Stimulated activated CD8-positive, alpha-beta memory T cell treated with anti-CD3 and anti-CD28 coated beads, Interleukin-12 subunit alpha, Interleukin-12 subunit beta, amount 100 ng/mL, for 24 hours (primary cell): ENCODE data around the gene MPPED1.

Experiments
- DNase-seq: peaks from one replicate; pipeline ENCODE4 v3.0.0-alpha.2; 2020; ENCODE audit errors: extremely low read depth

Gene MPPED1

GRCh38 chr22:43476751-43477725 lies 65.2 kb downstream of the MPPED1 start:
- no peak for DNase-seq

DNA sequence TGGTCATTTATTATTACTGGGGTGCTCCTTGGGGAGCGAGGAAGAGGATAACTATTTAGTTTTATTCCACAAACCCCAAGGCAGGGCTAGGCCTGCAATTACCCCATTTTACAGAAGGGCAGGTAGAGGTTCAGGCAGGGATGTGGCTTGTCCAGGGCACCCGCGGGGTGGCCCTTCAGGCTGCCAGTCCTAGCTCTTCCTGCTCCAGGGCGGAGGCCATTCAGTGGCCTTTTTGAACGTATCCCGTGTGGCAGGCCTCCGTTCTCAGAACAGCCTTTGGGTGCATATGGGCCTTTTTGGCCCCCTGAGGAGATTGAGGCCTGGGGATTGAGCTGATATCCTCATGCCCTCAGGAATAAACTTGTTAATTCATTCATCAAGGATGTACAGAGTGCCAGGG lies 66.2 kb downstream of the MPPED1 start:
- no peak for DNase-seq

GRCh38 chr22:43478621-43479300 lies 66.9 kb downstream of the MPPED1 start:
- no peak for DNase-seq

DNA sequence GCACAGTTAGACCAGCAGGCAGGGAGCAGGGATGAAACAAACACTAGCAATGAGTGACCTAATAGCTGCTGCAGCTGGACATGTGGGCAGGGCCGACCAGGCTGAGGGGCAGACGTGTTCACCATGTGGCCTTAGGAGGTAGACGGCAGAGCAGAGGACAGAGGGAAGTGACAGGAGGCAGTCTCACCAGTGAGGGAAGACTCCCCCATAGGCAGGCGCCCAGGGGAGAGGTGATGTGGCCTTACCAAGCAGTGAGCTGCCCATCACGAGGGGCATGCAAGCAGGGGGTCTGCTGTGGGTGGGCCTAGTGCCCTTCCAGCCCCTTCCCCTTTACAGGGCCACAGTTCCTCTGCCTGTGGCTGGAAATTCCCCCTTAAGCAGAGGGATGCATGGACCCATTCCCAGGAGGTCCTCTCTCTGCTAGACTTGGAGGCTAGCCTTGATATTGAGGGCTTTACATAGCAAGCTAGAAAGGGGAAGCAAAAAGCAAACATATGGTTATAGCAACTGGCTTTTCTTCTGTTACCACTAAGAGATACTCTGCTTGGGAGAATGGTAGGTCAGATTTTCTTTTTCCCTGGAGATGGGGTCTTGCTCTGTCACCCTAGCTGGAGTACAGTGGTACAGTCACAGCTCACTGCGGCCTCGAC lies 67.6 kb downstream of the MPPED1 start:
- DNase-seq, result no peak

DNA sequence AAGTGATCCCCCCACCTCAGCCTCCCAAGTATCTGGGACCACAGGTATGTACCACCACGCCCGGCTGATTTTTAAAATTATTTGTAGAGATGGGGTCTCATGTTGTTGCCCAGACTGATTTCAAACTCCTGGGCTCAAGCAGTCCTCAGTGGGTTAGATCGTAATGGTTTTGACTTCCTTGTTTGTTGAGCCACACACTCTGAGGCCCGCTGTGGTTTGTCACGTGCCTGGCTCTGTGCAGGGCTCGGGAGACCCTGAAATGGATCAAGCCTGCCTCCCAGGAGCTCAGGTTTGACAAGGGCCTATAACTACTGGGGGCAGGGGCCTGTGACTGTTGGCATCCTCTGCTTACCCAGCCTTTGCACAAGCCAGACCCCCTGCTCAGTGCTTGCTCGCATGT lies 68.1 kb downstream of the MPPED1 start:
- no peak for DNase-seq

GRCh38 chr22:43481568-43482317 lies 69.9 kb downstream of the MPPED1 start:
- no peak for DNase-seq

DNA sequence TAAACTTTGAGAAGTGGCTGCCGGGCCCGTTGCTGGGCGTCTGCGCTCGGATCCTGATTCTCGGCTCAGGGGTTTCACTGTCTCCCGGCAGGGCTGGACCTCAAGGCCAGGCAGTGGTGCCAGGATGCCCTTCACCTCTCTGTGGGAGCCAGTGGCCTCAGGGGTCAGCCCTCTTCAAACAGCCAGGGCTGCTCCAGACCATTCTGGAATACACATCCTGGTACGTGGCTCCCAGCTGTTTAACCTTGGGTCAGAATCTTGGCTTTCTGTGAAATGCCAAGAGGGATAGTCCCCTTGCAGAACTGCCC lies 70.5 kb downstream of the MPPED1 start:
- no peak for DNase-seq

DNA sequence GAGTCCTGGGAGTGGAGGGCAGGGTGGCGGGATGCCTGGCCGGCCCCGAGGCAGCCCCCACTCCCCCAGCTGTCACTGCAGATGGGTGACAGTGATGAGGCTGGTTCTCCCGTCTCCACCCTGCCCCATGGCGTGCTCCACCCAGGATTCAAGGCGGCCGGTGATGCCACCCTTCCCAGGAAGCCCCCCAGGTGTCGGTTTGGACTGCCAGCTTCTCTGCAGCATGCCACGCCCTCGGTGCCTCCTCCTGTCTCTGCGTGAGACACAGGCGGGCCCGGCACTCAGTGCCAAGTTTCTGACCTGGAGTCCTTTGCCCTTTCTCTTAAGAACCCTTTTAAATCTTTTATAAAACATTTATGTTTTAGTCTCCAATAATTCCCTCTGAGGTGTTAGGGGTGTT lies 71.5 kb downstream of the MPPED1 start:
- no peak for DNase-seq

DNA sequence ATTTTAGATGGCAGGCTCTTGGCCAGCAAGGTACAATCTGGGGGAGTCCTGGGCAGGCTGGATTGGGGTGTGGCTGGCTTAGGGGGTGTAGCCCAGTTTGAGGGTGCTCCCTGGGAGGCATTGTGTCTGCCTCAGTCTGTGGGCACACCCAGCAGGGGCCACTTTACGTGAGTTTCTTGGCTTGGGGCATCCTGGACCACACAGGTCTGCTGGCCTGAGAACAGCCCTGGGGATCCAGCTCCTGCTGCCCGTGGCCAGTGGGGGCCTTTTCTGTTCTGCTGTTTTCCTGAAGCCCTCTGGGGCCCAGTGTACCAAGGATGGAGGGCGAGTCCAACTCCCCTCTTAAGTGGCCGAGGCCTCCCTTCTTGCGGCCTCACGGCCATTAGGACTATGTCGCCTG lies 71.9 kb downstream of the MPPED1 start:
- no peak for DNase-seq

GRCh38 chr22:43484227-43484626 lies 72.4 kb downstream of the MPPED1 start:
- DNase-seq, result no peak

- DNase-seq, result no peak
Observed at GRCh38 chr22:43485502-43486089, 73.8 kb downstream of the MPPED1 start.

DNA sequence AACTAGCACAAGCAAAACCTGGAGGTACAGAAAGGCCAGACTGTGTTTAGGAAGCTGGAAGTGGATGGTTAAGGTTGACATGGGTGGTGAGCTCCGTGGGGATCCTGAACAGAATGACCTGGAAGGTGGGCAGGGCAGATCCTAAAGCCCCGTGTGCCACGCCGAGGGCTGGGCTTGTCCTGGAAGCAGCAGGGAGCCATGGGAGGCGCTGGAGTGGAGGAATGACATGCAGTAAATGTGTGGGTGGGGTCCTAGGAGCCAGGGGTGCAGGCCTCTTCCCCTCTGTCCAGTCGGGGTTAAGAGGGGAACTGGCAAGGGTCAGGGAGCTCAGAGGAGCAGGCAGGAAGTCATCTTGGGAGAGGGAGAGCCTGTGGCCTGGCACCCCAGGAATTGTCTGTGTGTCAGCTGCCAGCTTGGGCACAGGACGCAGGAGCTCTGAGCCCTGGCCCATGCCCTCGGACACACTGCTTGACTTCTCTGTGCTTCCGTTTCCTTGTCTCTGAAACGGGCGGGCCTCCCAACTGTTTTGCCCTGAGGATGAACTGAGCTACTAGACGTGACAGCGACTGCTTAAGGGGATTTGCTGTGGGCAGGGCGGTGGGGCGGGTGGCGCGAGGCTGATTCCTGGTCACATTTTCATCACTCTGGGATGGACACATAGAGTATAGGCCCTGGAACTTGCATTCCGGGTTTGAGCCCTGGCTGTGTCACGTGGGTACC lies 75.7 kb downstream of the MPPED1 start:
- no peak for DNase-seq

- no peak for DNase-seq
Observed at GRCh38 chr22:43488031-43488866, 76.4 kb downstream of the MPPED1 start.

GRCh38 chr22:43488937-43489336 lies 77.1 kb downstream of the MPPED1 start:
- DNase-seq, result no peak

- no peak for DNase-seq
Observed at GRCh38 chr22:43490311-43490710, 78.5 kb downstream of the MPPED1 start.

- no peak for DNase-seq
Observed at GRCh38 chr22:43491177-43491576, 79.4 kb downstream of the MPPED1 start.

DNA sequence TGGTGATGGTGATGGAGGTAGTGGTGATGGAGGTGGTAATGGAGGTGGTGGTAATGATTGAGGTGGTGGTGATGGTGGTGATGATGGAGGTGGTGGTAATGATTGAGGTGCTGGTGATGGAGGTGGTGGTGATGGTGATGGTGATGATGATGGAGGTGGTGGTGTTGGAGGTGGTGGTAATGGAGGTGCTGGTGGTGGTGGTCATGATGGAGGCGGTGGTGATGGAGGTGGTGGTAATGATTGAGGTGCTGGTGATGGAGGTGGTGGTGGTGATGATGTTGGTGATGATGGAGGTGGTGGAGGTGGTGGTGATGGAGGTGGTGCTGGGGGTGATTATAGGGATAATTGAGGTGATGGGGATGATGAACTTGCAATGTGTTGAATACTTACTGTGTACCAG lies 79.9 kb downstream of the MPPED1 start:
- no peak for DNase-seq

- DNase-seq, result no peak
Observed at GRCh38 chr22:43493297-43493696, 81.5 kb downstream of the MPPED1 start.

DNA sequence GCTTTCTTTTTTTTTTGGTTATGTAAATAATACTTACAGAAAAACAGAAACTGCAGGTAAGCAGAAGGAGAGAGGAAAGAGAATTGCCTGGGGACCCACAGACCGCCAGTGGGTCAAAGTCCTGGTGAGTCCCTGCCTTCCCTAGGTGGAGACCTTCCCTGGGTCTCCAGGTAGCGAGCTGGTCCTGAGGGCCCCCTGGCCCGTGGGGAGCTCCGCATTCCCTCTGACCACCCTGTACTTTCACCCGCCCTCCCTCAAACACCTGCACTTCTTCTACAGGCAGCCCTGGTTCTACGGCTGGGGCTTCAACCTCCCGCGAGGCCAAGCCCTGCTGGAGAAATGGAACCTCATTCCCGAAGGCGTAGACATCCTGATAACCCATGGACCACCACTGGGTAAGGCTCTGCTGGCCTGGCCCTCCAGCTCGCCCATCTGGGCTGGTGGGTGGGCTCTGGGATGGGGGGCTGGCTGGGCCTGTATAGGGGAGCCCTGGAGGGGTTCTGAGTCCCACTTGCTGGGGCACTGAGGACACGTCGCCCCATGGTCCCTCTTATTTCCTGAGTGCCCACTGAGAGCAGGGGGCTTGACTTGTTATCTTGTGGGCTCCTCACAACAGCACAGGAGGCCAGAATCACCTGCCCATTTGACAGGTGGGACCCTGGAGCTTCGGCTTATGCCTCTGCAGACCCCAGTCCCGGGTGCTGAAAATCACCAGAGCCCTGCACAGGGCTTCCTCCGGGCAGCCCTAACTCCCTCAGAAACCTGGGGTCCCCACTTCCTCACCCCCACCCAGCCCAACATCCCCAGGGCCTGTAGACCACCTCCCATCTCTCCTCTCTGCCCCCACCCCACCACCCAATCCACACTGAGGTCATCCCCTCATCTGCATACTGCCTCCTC lies 86.4 kb downstream of the MPPED1 start:
- no peak for DNase-seq
